ENCODE data around the gene TMEM135.

DNA sequence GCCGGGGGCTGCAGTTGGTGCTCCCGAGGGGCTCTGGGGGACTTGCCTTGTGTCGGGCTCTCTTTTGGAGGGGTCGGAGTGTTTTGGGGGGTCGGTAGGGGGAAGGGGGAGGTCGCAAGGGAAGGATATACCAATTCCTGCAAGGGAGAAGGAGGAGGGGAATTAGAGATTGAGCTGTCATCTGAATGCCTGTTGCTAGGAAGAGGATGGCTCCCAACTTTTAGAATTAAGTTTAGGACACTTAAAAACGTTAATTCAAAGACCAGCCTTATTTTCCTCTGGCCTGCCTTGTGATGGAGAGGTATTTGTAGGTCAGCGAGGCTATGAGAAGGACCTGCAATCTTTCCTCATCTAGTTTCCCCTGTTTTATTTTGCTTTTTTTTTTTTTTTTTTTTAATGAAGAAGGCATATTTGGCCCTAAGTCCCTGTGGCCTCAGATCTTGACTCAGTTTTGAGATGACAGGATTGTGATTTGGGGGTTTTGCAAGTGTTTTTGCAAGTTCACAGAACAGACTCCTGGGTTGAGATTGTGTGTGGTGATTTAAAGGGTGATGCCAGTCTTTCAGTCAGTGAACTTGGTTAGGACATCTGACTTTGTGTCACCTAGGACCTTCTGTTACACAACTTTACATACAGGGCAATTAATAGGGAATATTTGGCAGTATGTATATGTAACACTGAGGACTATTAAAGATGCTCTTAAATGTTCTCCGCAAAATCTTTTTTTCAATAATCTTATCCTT is 672 bp downstream of the TMEM135 start:
- TF ChIP-seq CTCF (IDR thresholded peaks at IDR 0.05) (no peak), SIN3A (IDR thresholded peaks at IDR 0.05; ENCODE audit: borderline replicate concordance, insufficient read depth, low read depth, low read length) (no peak)
- TF ChIP-seq, protein P1, sequence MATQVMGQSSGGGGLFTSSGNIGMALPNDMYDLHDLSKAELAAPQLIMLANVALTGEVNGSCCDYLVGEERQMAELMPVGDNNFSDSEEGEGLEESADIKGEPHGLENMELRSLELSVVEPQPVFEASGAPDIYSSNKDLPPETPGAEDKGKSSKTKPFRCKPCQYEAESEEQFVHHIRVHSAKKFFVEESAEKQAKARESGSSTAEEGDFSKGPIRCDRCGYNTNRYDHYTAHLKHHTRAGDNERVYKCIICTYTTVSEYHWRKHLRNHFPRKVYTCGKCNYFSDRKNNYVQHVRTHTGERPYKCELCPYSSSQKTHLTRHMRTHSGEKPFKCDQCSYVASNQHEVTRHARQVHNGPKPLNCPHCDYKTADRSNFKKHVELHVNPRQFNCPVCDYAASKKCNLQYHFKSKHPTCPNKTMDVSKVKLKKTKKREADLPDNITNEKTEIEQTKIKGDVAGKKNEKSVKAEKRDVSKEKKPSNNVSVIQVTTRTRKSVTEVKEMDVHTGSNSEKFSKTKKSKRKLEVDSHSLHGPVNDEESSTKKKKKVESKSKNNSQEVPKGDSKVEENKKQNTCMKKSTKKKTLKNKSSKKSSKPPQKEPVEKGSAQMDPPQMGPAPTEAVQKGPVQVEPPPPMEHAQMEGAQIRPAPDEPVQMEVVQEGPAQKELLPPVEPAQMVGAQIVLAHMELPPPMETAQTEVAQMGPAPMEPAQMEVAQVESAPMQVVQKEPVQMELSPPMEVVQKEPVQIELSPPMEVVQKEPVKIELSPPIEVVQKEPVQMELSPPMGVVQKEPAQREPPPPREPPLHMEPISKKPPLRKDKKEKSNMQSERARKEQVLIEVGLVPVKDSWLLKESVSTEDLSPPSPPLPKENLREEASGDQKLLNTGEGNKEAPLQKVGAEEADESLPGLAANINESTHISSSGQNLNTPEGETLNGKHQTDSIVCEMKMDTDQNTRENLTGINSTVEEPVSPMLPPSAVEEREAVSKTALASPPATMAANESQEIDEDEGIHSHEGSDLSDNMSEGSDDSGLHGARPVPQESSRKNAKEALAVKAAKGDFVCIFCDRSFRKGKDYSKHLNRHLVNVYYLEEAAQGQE (IDR thresholded peaks at IDR 0.05; ENCODE audit: insufficient read depth in 1 of 2, low read depth in 2 of 2, low read length in 1 of 2) = no peak
